ENCODE results near the gene STMN1. TPM values are rescaled to one million over a fixed set of nuclear protein-coding genes. Genes with fewer than 3 reads are reported as not detected.

Gene STMN1
- total RNA-seq, 2 experiments from 2014 or later, result 487 to 493 TPM

GRCh38 chr1:25904943-25905679 lies 1.1 kb downstream of the STMN1 start:
- Mint-ChIP-seq H3K27ac (peak overlapping the region; percentile 86), H3K4me1 (ENCODE audit: low read depth) (peaks cover 32% of the 10 kb centered on the region), H3K36me3 (ENCODE audit: low read depth) (peaks cover 47% of the 10 kb centered on the region), H3K27me3 (no peaks in the 10 kb centered on the region), H3K4me3 (peak overlapping the region; percentile 93), H3K9me3 (no peaks in the 10 kb centered on the region)
- CTCF ChIA-PET, result interaction anchor here (0.8 to 20.0 kb wide), 10 partner anchors 10 to 159 kb away, joined by 3 to 417 read pairs (median 3); partner anchors contain the start of gene PAFAH2
- ATAC-seq (peak; percentile 84), DNase-seq (peak; percentile 98)
- POLR2A ChIA-PET, result interaction anchor here (0.7 to 15.7 kb wide), 11 partner anchors 9 to 93 kb away, joined by 3 to 160 read pairs (median 10); partner anchors contain the start of genes MTFR1L, PAFAH2 and PAQR7
- no peak for TF ChIP-seq CTCF (IDR thresholded peaks at IDR 0.05)
- intact Hi-C loops (cut with micrococcal nuclease), result loop anchor here (2.0 kb wide), 1 partner anchor 94 kb away; the partner anchor contains the start of gene PAFAH2

- peaks cover 33% of the 10 kb centered on the region for H3K4me1 Mint-ChIP-seq (ENCODE audit: low read depth)
- peaks cover 54% of the 10 kb centered on the region for H3K36me3 Mint-ChIP-seq (ENCODE audit: low read depth)
Measured at GRCh38 chr1:25903986-25904385, 2.2 kb downstream of the STMN1 start.

GRCh38 chr1:25902462-25902861 lies 3.8 kb downstream of the STMN1 start:
- DNase-seq (no peak), ATAC-seq (no peak)
- no peaks in the 10 kb centered on the region for H3K27me3 Mint-ChIP-seq
- H3K4me1 Mint-ChIP-seq (ENCODE audit: low read depth), result peaks cover 33% of the 10 kb centered on the region
- CTCF ChIA-PET, result interaction anchor here (1.0 to 20.0 kb wide), 3 partner anchors 65 to 97 kb away, joined by 3 to 417 read pairs (median 21); partner anchors contain the start of gene PAFAH2
- no peaks in the 10 kb centered on the region for H3K9me3 Mint-ChIP-seq
- no peak for TF ChIP-seq CTCF (IDR thresholded peaks at IDR 0.05)
- no peak overlapping the region for H3K4me3 Mint-ChIP-seq
- POLR2A ChIA-PET, result interaction anchor here (0.9 to 15.7 kb wide), 9 partner anchors 12 to 95 kb away, joined by 3 to 160 read pairs (median 4); partner anchors contain the start of gene PAFAH2
- H3K27ac Mint-ChIP-seq, result no peak overlapping the region
- intact Hi-C loops (cut with micrococcal nuclease), result no loop called here
- peaks cover 64% of the 10 kb centered on the region for H3K36me3 Mint-ChIP-seq (ENCODE audit: low read depth)

More at GRCh38 chr1:25903986-25904385, 2.2 kb downstream of the STMN1 start:
- no peaks in the 10 kb centered on the region for H3K9me3 Mint-ChIP-seq
- H3K27ac Mint-ChIP-seq, result no peak overlapping the region
- ChIA-PET POLR2A (interaction anchor here (0.7 to 15.7 kb wide), 7 partner anchors 8 to 94 kb away, joined by 3 to 160 read pairs (median 13); partner anchors contain the start of genes PAFAH2 and PAQR7), CTCF (interaction anchor here (1.2 to 20.0 kb wide), 7 partner anchors 8 to 126 kb away, joined by 3 to 417 read pairs (median 4); partner anchors contain the start of gene PAFAH2)
- intact Hi-C loops (cut with micrococcal nuclease), result loop anchor here (2.0 kb wide), 1 partner anchor 95 kb away; the partner anchor contains the start of gene PAFAH2
- peak overlapping the region; percentile 93 for H3K4me3 Mint-ChIP-seq
- no peak for TF ChIP-seq CTCF (IDR thresholded peaks at IDR 0.05)
- no peak for ATAC-seq
- DNase-seq, result no peak
- H3K27me3 Mint-ChIP-seq, result no peaks in the 10 kb centered on the region

GRCh38 chr1:25900219-25900618 lies 6.0 kb downstream of the STMN1 start:
- intact Hi-C loops (cut with micrococcal nuclease), result no loop called here
- Mint-ChIP-seq H3K4me3 (no peak overlapping the region), H3K9me3 (no peaks in the 10 kb centered on the region), H3K4me1 (ENCODE audit: low read depth) (peaks cover 42% of the 10 kb centered on the region), H3K36me3 (ENCODE audit: low read depth) (peaks cover 66% of the 10 kb centered on the region), H3K27ac (no peak overlapping the region), H3K27me3 (no peaks in the 10 kb centered on the region)
- DNase-seq, result no peak
- ChIA-PET CTCF (interaction anchor here (1.4 to 20.0 kb wide), 2 partner anchors 16 to 99 kb away, joined by 5 to 417 read pairs; partner anchors contain the start of gene PAFAH2), POLR2A (interaction anchor here (1.1 to 15.7 kb wide), 3 partner anchors 92 to 103 kb away, joined by 3 to 160 read pairs (median 3); partner anchors contain the start of gene PAFAH2)
- no peak for ATAC-seq
- no peak for TF ChIP-seq CTCF (IDR thresholded peaks at IDR 0.05)

All from activated CD8-positive, alpha-beta T cell treated with anti-CD3 and anti-CD28 coated beads for 36 hours (primary cell).